HEK293 (cell line): Measurements from ENCODE around the gene CSTA.

ENCODE experiments used
- CTCF ChIA-PET: fragments of 350-600 bp; formaldehyde crosslinking; extraction: SDS; loops from one replicate; lab custom pipeline; 2021; ENCODE audit warnings: antibody characterized with exemption; lab: Yijun Ruan, JAX
- POLR2A ChIA-PET: fragments of 300-600 bp; formaldehyde crosslinking; extraction: SDS; loops from one replicate; lab custom pipeline; 2020; ENCODE audit warnings: antibody characterized with exemption, inconsistent platforms; lab: Yijun Ruan, JAX
- H3K27ac ChIP-seq: fragments of 200-500 bp; sonication (Bioruptor generic); 2 replicates; pipeline ENCODE4 v1.5.1; 2014; ENCODE audit warnings: low read depth, low read length, control low read depth, inconsistent platforms; ENCODE audit errors: extremely low read depth
- H3K36me3 ChIP-seq, 2 experiments: fragments of 200-500 bp in 1 of 2; sonication (Bioruptor generic) in 1 of 2; 1 replicate in 1 of 2; 2 replicates in 1 of 2; pipeline ENCODE4 v1.5.1; 2014 to 2017; ENCODE audit warnings: inconsistent platforms in 2 of 2, low read length in 2 of 2; ENCODE audit not compliant: control insufficient read depth in 2 of 2, insufficient read depth in 1 of 2
- H3K4me1 ChIP-seq: fragments of 200-500 bp; sonication (Bioruptor generic); 2 replicates; pipeline ENCODE4 v1.5.1; 2014; ENCODE audit warnings: mild to moderate bottlenecking, low read length, inconsistent platforms; ENCODE audit not compliant: control insufficient read depth, insufficient read depth
- H3K4me3 ChIP-seq: 2 replicates; pipeline ENCODE4 v1.5.1; 2011; ENCODE audit warnings: low read depth, mild to moderate bottlenecking, control low read depth, low read length, moderate library complexity
- H3K9me3 ChIP-seq: fragments of 200-500 bp; sonication (Bioruptor generic); 2 replicates; pipeline ENCODE4 v1.5.1; 2014; ENCODE audit warnings: low read depth, low read length, inconsistent platforms; ENCODE audit not compliant: control insufficient read depth, insufficient read depth
- MEIS1 ChIP-seq: sonication (generic); formaldehyde crosslinking; IDR thresholded peaks from 2 replicates; pipeline ENCODE4 v1.8.1; 2022; ENCODE audit warnings: missing genetic modification reagents, mild to moderate bottlenecking, borderline replicate concordance
- PATZ1 ChIP-seq: fragments of 450-650 bp; formaldehyde crosslinking; IDR thresholded peaks from 2 replicates; pipeline ENCODE4 v1.5.1; 2016; ENCODE audit warnings: missing biosample characterization, missing genetic modification characterization
- SCRT1 ChIP-seq: fragments of 450-650 bp; formaldehyde crosslinking; IDR thresholded peaks from 2 replicates; pipeline ENCODE4 v1.5.1; 2016; ENCODE audit warnings: missing biosample characterization, missing genetic modification characterization, borderline replicate concordance
- TRIM28 ChIP-seq: IDR thresholded peaks from 2 replicates; pipeline ENCODE4 v1.6.1; 2011; ENCODE audit warnings: low read length, control low read depth, borderline replicate concordance
- YY2 ChIP-seq: fragments of 450-650 bp; formaldehyde crosslinking; IDR thresholded peaks from 2 replicates; pipeline ENCODE4 v1.5.1; 2016; ENCODE audit warnings: missing biosample characterization, missing genetic modification characterization
- ZBTB1 ChIP-seq: fragments of 450-650 bp; formaldehyde crosslinking; IDR thresholded peaks from 2 replicates; pipeline ENCODE4 v1.5.1; 2016; ENCODE audit warnings: missing biosample characterization, missing genetic modification characterization
- ZFP69B ChIP-seq: fragments of 450-650 bp; formaldehyde crosslinking; IDR thresholded peaks from 2 replicates; pipeline ENCODE4 v1.5.1; 2016; ENCODE audit warnings: missing biosample characterization, missing genetic modification characterization
- ZNF112 ChIP-seq: fragments of 450-650 bp; formaldehyde crosslinking; IDR thresholded peaks from 2 replicates; pipeline ENCODE4 v1.5.0; 2017; ENCODE audit warnings: missing biosample characterization, missing genetic modification characterization
- ZNF114 ChIP-seq: fragments of 450-650 bp; formaldehyde crosslinking; IDR thresholded peaks from 2 replicates; pipeline ENCODE4 v1.5.0; 2017; ENCODE audit warnings: missing biosample characterization, missing genetic modification characterization
- ZNF133 ChIP-seq: fragments of 450-650 bp; formaldehyde crosslinking; IDR thresholded peaks from 2 replicates; pipeline ENCODE4 v1.5.1; 2016; ENCODE audit warnings: missing biosample characterization, missing genetic modification characterization
- ZNF169 ChIP-seq: fragments of 450-650 bp; formaldehyde crosslinking; IDR thresholded peaks from 2 replicates; pipeline ENCODE4 v1.5.1; 2016; ENCODE audit warnings: missing biosample characterization, missing genetic modification characterization
- ZNF211 ChIP-seq: fragments of 450-650 bp; formaldehyde crosslinking; IDR thresholded peaks from 2 replicates; pipeline ENCODE4 v1.5.1; 2016; ENCODE audit warnings: low read depth, missing biosample characterization, missing genetic modification characterization
- ZNF23 ChIP-seq: fragments of 450-650 bp; formaldehyde crosslinking; IDR thresholded peaks from 2 replicates; pipeline ENCODE4 v1.5.1; 2016; ENCODE audit warnings: missing biosample characterization, missing genetic modification characterization, borderline replicate concordance
- ZNF548 ChIP-seq: fragments of 450-650 bp; formaldehyde crosslinking; IDR thresholded peaks from 2 replicates; pipeline ENCODE4 v1.5.1; 2016; ENCODE audit warnings: missing biosample characterization, missing genetic modification characterization
- ZNF561 ChIP-seq: fragments of 450-650 bp; IDR thresholded peaks from 2 replicates; pipeline ENCODE4 v1.5.1; 2018; ENCODE audit warnings: missing biosample characterization, missing genetic modification characterization, borderline replicate concordance
- ZNF624 ChIP-seq: fragments of 450-650 bp; formaldehyde crosslinking; IDR thresholded peaks from 2 replicates; pipeline ENCODE4 v1.5.1; 2017; ENCODE audit warnings: missing biosample characterization, missing genetic modification characterization
- ZNF658 ChIP-seq: fragments of 450-650 bp; formaldehyde crosslinking; IDR thresholded peaks from 2 replicates; pipeline ENCODE4; 2016; ENCODE audit warnings: missing biosample characterization, missing genetic modification characterization
- ZNF768 ChIP-seq: fragments of 450-650 bp; formaldehyde crosslinking; IDR thresholded peaks from 2 replicates; pipeline ENCODE4 v1.5.1; 2018; ENCODE audit warnings: missing biosample characterization, mild to moderate bottlenecking, missing genetic modification characterization
- ZNF830 ChIP-seq: fragments of 450-650 bp; IDR thresholded peaks from 2 replicates; pipeline ENCODE4 v1.5.0; 2018; ENCODE audit warnings: missing biosample characterization, missing genetic modification characterization, low read depth, mild to moderate bottlenecking, moderate library complexity
- ZNF837 ChIP-seq: fragments of 450-650 bp; formaldehyde crosslinking; IDR thresholded peaks from 2 replicates; pipeline ENCODE4 v1.5.1; 2016; ENCODE audit warnings: missing biosample characterization, missing genetic modification characterization
- TF ChIP-seq, protein P1 (sequence below): fragments of 450-650 bp; formaldehyde crosslinking; optimal IDR thresholded peaks from 2 replicates; pipeline ENCODE3; 2016; ENCODE audit warnings: missing biosample characterization, mild to moderate bottlenecking, missing genetic modification characterization
- TF ChIP-seq, protein P2 (sequence below): fragments of 450-650 bp; formaldehyde crosslinking; IDR thresholded peaks from 2 replicates; pipeline ENCODE4 v1.5.1; 2016; ENCODE audit warnings: missing biosample characterization, missing genetic modification characterization

CSTA gene

DNA sequence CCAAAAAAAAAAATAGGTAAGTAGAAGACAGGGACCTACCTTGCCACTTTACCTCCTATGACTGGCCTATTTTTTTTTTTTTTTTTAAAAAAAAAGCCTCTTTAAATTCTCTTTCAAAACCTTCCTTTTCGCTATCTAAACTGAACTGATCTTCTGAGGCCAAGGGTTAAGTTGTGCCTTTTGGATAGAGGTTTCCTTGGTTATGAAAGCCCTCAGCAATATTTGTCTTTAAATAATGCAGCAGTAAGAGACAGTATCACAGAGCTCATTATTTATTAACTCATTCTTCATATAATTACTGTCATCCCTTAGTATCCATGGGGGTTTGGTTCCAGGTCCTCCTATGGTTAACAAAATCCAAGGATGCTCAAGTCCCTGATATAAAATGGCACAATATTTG, 49.0 kb downstream of the CSTA start:
- Histone ChIP-seq H3K27ac (no peak overlapping the region), H3K36me3 (peaks cover 6 to 27% of the 10 kb centered on the region in 2 experiments), H3K9me3 (no peaks in the 10 kb centered on the region), H3K4me1 (no peaks in the 10 kb centered on the region), H3K4me3 (no peak overlapping the region)
- POLR2A ChIA-PET = interaction anchor here (0.7 kb wide), 1 partner anchor 689 kb away, joined by 6 read pairs; no protein-coding TSS in a partner anchor
- CTCF ChIA-PET = no interaction called here
- TF ChIP-seq MEIS1 (CRISPR knock-in tag) (no peak), ZFP69B (tag by site-specific recombination) (no peak), ZNF169 (tag by site-specific recombination) (no peak), ZNF624 (no peak)
- TF ChIP-seq, protein P1, sequence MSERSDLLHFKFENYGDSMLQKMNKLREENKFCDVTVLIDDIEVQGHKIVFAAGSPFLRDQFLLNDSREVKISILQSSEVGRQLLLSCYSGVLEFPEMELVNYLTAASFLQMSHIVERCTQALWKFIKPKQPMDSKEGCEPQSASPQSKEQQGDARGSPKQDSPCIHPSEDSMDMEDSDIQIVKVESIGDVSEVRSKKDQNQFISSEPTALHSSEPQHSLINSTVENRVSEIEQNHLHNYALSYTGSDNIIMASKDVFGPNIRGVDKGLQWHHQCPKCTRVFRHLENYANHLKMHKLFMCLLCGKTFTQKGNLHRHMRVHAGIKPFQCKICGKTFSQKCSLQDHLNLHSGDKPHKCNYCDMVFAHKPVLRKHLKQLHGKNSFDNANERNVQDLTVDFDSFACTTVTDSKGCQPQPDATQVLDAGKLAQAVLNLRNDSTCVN (tag by site-specific recombination) = no peak

GRCh38 chr3:122377975-122378374, 52.9 kb downstream of the CSTA start:
- no peaks in the 10 kb centered on the region for H3K4me1 ChIP-seq
- H3K27ac ChIP-seq = no peak overlapping the region
- H3K9me3 ChIP-seq = no peaks in the 10 kb centered on the region
- TF ChIP-seq TRIM28 (no peak), ZBTB1 (tag by site-specific recombination) (no peak), ZNF658 (tag by site-specific recombination) (no peak), ZNF561 (no peak), ZNF133 (tag by site-specific recombination) (no peak), ZNF837 (tag by site-specific recombination) (no peak), ZNF548 (tag by site-specific recombination) (no peak), ZNF114 (tag by site-specific recombination) (no peak), PATZ1 (tag by site-specific recombination) (no peak), ZNF112 (tag by site-specific recombination) (no peak), ZNF768 (tag by site-specific recombination) (no peak), YY2 (tag by site-specific recombination) (no peak), ZNF830 (tag by site-specific recombination) (no peak), ZNF23 (no peak), ZNF211 (tag by site-specific recombination) (no peak), SCRT1 (tag by site-specific recombination) (no peak)
- TF ChIP-seq, protein P2, sequence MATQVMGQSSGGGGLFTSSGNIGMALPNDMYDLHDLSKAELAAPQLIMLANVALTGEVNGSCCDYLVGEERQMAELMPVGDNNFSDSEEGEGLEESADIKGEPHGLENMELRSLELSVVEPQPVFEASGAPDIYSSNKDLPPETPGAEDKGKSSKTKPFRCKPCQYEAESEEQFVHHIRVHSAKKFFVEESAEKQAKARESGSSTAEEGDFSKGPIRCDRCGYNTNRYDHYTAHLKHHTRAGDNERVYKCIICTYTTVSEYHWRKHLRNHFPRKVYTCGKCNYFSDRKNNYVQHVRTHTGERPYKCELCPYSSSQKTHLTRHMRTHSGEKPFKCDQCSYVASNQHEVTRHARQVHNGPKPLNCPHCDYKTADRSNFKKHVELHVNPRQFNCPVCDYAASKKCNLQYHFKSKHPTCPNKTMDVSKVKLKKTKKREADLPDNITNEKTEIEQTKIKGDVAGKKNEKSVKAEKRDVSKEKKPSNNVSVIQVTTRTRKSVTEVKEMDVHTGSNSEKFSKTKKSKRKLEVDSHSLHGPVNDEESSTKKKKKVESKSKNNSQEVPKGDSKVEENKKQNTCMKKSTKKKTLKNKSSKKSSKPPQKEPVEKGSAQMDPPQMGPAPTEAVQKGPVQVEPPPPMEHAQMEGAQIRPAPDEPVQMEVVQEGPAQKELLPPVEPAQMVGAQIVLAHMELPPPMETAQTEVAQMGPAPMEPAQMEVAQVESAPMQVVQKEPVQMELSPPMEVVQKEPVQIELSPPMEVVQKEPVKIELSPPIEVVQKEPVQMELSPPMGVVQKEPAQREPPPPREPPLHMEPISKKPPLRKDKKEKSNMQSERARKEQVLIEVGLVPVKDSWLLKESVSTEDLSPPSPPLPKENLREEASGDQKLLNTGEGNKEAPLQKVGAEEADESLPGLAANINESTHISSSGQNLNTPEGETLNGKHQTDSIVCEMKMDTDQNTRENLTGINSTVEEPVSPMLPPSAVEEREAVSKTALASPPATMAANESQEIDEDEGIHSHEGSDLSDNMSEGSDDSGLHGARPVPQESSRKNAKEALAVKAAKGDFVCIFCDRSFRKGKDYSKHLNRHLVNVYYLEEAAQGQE (tag by site-specific recombination) = no peak
- CTCF ChIA-PET = no interaction called here
- H3K4me3 ChIP-seq = no peak overlapping the region
- POLR2A ChIA-PET = no interaction called here
- H3K36me3 ChIP-seq = peaks cover 0 to 16% of the 10 kb centered on the region in 2 experiments; a peak in 2 of 3 replicates
